ENCODE results near the gene GHRHR. TPM values are rescaled to one million over a fixed set of nuclear protein-coding genes. Genes with fewer than 3 reads are reported as not detected.

GHRHR gene
- total RNA-seq, 2 experiments from 2014 or later: not detected

GRCh38 chr7:30987936-30988335, 24.2 kb downstream of the GHRHR start:
- ATAC-seq (ENCODE audit: low read depth) (no peak), DNase-seq (no peak)
- H3K27me3 Mint-ChIP-seq: peaks cover 30% of the 10 kb centered on the region
- no peaks in the 10 kb centered on the region for H3K9me3 Mint-ChIP-seq
- no peak overlapping the region for H3K27ac Mint-ChIP-seq
- H3K36me3 Mint-ChIP-seq: no peaks in the 10 kb centered on the region
- H3K4me1 Mint-ChIP-seq: peaks cover 10% of the 10 kb centered on the region
- POLR2A ChIA-PET: no interaction called here
- no peak overlapping the region for H3K4me3 Mint-ChIP-seq

GRCh38 chr7:30988351-30989005, 24.7 kb downstream of the GHRHR start:
- peaks cover 30% of the 10 kb centered on the region for H3K27me3 Mint-ChIP-seq
- DNase-seq: no peak
- ATAC-seq (ENCODE audit: low read depth): no peak
- peaks cover 10% of the 10 kb centered on the region for H3K4me1 Mint-ChIP-seq
- no peaks in the 10 kb centered on the region for H3K9me3 Mint-ChIP-seq
- no peak overlapping the region for H3K4me3 Mint-ChIP-seq
- no peak overlapping the region for H3K27ac Mint-ChIP-seq
- no peaks in the 10 kb centered on the region for H3K36me3 Mint-ChIP-seq
- POLR2A ChIA-PET: no interaction called here

- no peaks in the 10 kb centered on the region for H3K9me3 Mint-ChIP-seq
- no peak for DNase-seq
- peaks cover 27% of the 10 kb centered on the region for H3K27me3 Mint-ChIP-seq
- no peak overlapping the region for H3K27ac Mint-ChIP-seq
- ATAC-seq (ENCODE audit: low read depth): no peak
- POLR2A ChIA-PET: no interaction called here
- peaks cover 8% of the 10 kb centered on the region for H3K4me1 Mint-ChIP-seq
- H3K4me3 Mint-ChIP-seq: no peak overlapping the region
- no peaks in the 10 kb centered on the region for H3K36me3 Mint-ChIP-seq
These were observed 25.5 kb downstream of the GHRHR start for GRCh38 chr7:30989008-30989823.

GRCh38 chr7:30989824-30990672, 26.3 kb downstream of the GHRHR start:
- Mint-ChIP-seq H3K36me3 (no peaks in the 10 kb centered on the region), H3K9me3 (no peaks in the 10 kb centered on the region), H3K4me1 (peaks cover 7% of the 10 kb centered on the region), H3K27ac (no peak overlapping the region), H3K27me3 (peaks cover 25% of the 10 kb centered on the region), H3K4me3 (no peak overlapping the region)
- POLR2A ChIA-PET: no interaction called here
- no peak for DNase-seq
- ATAC-seq (ENCODE audit: low read depth): no peak

- no peaks in the 10 kb centered on the region for H3K9me3 Mint-ChIP-seq
- no peak for DNase-seq
- H3K27me3 Mint-ChIP-seq: peaks cover 22% of the 10 kb centered on the region
- no peak overlapping the region for H3K4me3 Mint-ChIP-seq
- H3K27ac Mint-ChIP-seq: no peak overlapping the region
- ATAC-seq (ENCODE audit: low read depth): no peak
- POLR2A ChIA-PET: no interaction called here
- peaks cover 6% of the 10 kb centered on the region for H3K4me1 Mint-ChIP-seq
- no peaks in the 10 kb centered on the region for H3K36me3 Mint-ChIP-seq
These were observed 27.0 kb downstream of the GHRHR start for GRCh38 chr7:30990673-30991170.

GRCh38 chr7:30992414-30992813, 28.7 kb downstream of the GHRHR start:
- no peak for DNase-seq
- ATAC-seq (ENCODE audit: low read depth): no peak
- peaks cover 6% of the 10 kb centered on the region for H3K27me3 Mint-ChIP-seq
- peaks cover 4% of the 10 kb centered on the region for H3K4me1 Mint-ChIP-seq
- no peaks in the 10 kb centered on the region for H3K36me3 Mint-ChIP-seq
- H3K27ac Mint-ChIP-seq: no peak overlapping the region
- POLR2A ChIA-PET: no interaction called here
- H3K4me3 Mint-ChIP-seq: no peak overlapping the region
- H3K9me3 Mint-ChIP-seq: no peaks in the 10 kb centered on the region

GRCh38 chr7:30994206-30995100, 30.7 kb downstream of the GHRHR start:
- no peaks in the 10 kb centered on the region for H3K36me3 Mint-ChIP-seq
- ATAC-seq (ENCODE audit: low read depth) (no peak), DNase-seq (no peak)
- H3K27ac Mint-ChIP-seq: no peak overlapping the region
- no peaks in the 10 kb centered on the region for H3K9me3 Mint-ChIP-seq
- peaks cover 7% of the 10 kb centered on the region for H3K27me3 Mint-ChIP-seq
- POLR2A ChIA-PET: no interaction called here
- no peaks in the 10 kb centered on the region for H3K4me1 Mint-ChIP-seq
- no peak overlapping the region for H3K4me3 Mint-ChIP-seq

- Mint-ChIP-seq H3K36me3 (no peaks in the 10 kb centered on the region), H3K4me1 (no peaks in the 10 kb centered on the region)
These were observed 31.8 kb downstream of the GHRHR start for GRCh38 chr7:30995536-30995935.

GRCh38 chr7:30996256-30996655, 32.5 kb downstream of the GHRHR start:
- DNase-seq (no peak), ATAC-seq (ENCODE audit: low read depth) (no peak)
- POLR2A ChIA-PET: no interaction called here
- Mint-ChIP-seq H3K27me3 (peaks cover 6% of the 10 kb centered on the region), H3K27ac (no peak overlapping the region), H3K36me3 (no peaks in the 10 kb centered on the region), H3K9me3 (no peaks in the 10 kb centered on the region), H3K4me3 (no peak overlapping the region), H3K4me1 (no peaks in the 10 kb centered on the region)

More at GRCh38 chr7:30995536-30995935, 31.8 kb downstream of the GHRHR start:
- no peak for DNase-seq
- Mint-ChIP-seq H3K9me3 (no peaks in the 10 kb centered on the region), H3K27me3 (peaks cover 5% of the 10 kb centered on the region), H3K27ac (no peak overlapping the region), H3K4me3 (no peak overlapping the region)
- no peak for ATAC-seq (ENCODE audit: low read depth)
- POLR2A ChIA-PET: no interaction called here

- H3K9me3 Mint-ChIP-seq: no peaks in the 10 kb centered on the region
- no peak overlapping the region for H3K27ac Mint-ChIP-seq
- peaks cover 6% of the 10 kb centered on the region for H3K27me3 Mint-ChIP-seq
- POLR2A ChIA-PET: no interaction called here
- no peaks in the 10 kb centered on the region for H3K4me1 Mint-ChIP-seq
- no peak overlapping the region for H3K4me3 Mint-ChIP-seq
- no peak for ATAC-seq (ENCODE audit: low read depth)
- no peak for DNase-seq
- no peaks in the 10 kb centered on the region for H3K36me3 Mint-ChIP-seq
These were observed 33.1 kb downstream of the GHRHR start for GRCh38 chr7:30996883-30997282.

GRCh38 chr7:30997316-30997715, 33.6 kb downstream of the GHRHR start:
- Mint-ChIP-seq H3K4me1 (no peaks in the 10 kb centered on the region), H3K9me3 (no peaks in the 10 kb centered on the region)

GRCh38 chr7:30998180-30998579, 34.4 kb downstream of the GHRHR start:
- no peak for DNase-seq
- Mint-ChIP-seq H3K36me3 (no peaks in the 10 kb centered on the region), H3K4me3 (no peak overlapping the region), H3K27me3 (peaks cover 11% of the 10 kb centered on the region), H3K27ac (no peak overlapping the region), H3K9me3 (no peaks in the 10 kb centered on the region), H3K4me1 (no peaks in the 10 kb centered on the region)
- ATAC-seq (ENCODE audit: low read depth): no peak
- POLR2A ChIA-PET: no interaction called here

More at GRCh38 chr7:30997316-30997715, 33.6 kb downstream of the GHRHR start:
- POLR2A ChIA-PET: no interaction called here
- no peak for ATAC-seq (ENCODE audit: low read depth)
- Mint-ChIP-seq H3K4me3 (no peak overlapping the region), H3K27ac (no peak overlapping the region), H3K36me3 (no peaks in the 10 kb centered on the region), H3K27me3 (peaks cover 6% of the 10 kb centered on the region)
- DNase-seq: no peak
